ENCODE measurements around the gene AMH.

- no peak for TF ChIP-seq EZH2 (IDR thresholded peaks at IDR 0.05; ENCODE audit: low read length)
- TF ChIP-seq CTCF (optimal IDR thresholded peaks at IDR 0.05 in 1 of 3, IDR thresholded peaks at IDR 0.05 in 1 of 3, conservative IDR thresholded peaks at IDR 0.05 in 1 of 3; ENCODE audit: extremely low read depth in 1 of 3, insufficient read depth in 2 of 3, low read length in 3 of 3) = no peak
Observed at GRCh38 chr19:2243274-2244124, 5.6 kb upstream of the AMH start.

Data from keratinocyte (primary cell).